K562 (cell line): ENCODE measurements around the gene AP2S1. TPM values are rescaled to one million over a fixed set of nuclear protein-coding genes. Genes with fewer than 3 reads are reported as not detected.

ENCODE experiments used
- ATAC-seq: fragments of 200-7000 bp; cut with Tn5 transposase; 3 replicates; pipeline ENCODE4 v1.9.1; 2020; ENCODE audit warnings: moderate library complexity
- BruUV-seq: library from RNA; stranded (reverse); fragments of 400-500 nt; replicated peaks from 2 replicates; lab custom pipeline; 2021; lab: Mats Ljungman, UMichigan
- CTCF ChIA-PET: fragments of 300-600 bp; formaldehyde crosslinking; extraction: SDS; loops from one replicate; lab custom pipeline; 2021; ENCODE audit warnings: low intra/inter-chr PET ratio; lab: Yijun Ruan, JAX
- POLR2A ChIA-PET: fragments of 300-600, 350-650 bp; sonication (Branson Sonifier 250); formaldehyde crosslinking; extraction: SDS; loops from one replicate; lab custom pipeline; 2021; ENCODE audit warnings: antibody characterized with exemption, inconsistent platforms; lab: Yijun Ruan, JAX
- DNase-seq, 4 experiments: peaks; one replicate each; pipeline versions ENCODE4 v3.0.0 to v3.0.0-alpha.2; 2011 to 2018; ENCODE audit warnings: low spot score in 3 of 4, mixed read lengths in 3 of 4; ENCODE audit errors: extremely low read depth in 1 of 4
- FAIRE-seq: peaks from 2 replicates; lab custom pipeline; 2011; peaks lifted over from hg19 to GRCh38; lab: Jason Lieb, UNC
- H2AFZ ChIP-seq: 2 replicates; pipeline ENCODE4 v1.6.0; 2011; ENCODE audit warnings: low read depth, low read length, control low read depth, inconsistent platforms
- H3K27ac ChIP-seq: fragments of 200-600 bp; 3 replicates; pipeline ENCODE4 v1.8.0; 2011; ENCODE audit warnings: low read depth, mild to moderate bottlenecking, control low read depth, inconsistent platforms, low read length, moderate library complexity, mixed read lengths; ENCODE audit errors: extremely low read depth
- H3K27me3 ChIP-seq, 2 experiments: fragments of 300-600 bp in 1 of 2; 2 replicates in 1 of 2; 3 replicates in 1 of 2; pipeline versions ENCODE4 v1.6.0 to v1.8.0; 2011; ENCODE audit warnings: inconsistent platforms in 2 of 2, low read length in 2 of 2, mild to moderate bottlenecking in 1 of 2, mixed read lengths in 1 of 2, moderate library complexity in 1 of 2; ENCODE audit not compliant: control insufficient read depth in 2 of 2, insufficient read depth in 2 of 2
- H3K36me3 ChIP-seq: fragments of 300-600 bp; 3 replicates; pipeline ENCODE4 v1.8.0; 2011; ENCODE audit warnings: mild to moderate bottlenecking, low read length, inconsistent platforms; ENCODE audit not compliant: control insufficient read depth, insufficient read depth
- H3K4me1 ChIP-seq, 2 experiments: fragments of 200-600 bp in 1 of 2; replicated peaks in 1 of 2; 2 replicates in 1 of 2; 3 replicates in 1 of 2; pipeline versions ENCODE4 v1.5.1 to v1.8.0; 2011; ENCODE audit warnings: inconsistent platforms in 2 of 2, low read length in 2 of 2, mild to moderate bottlenecking in 1 of 2, mixed read lengths in 1 of 2, moderate library complexity in 1 of 2; ENCODE audit not compliant: control insufficient read depth in 2 of 2, insufficient read depth in 2 of 2
- H3K4me2 ChIP-seq: 2 replicates; pipeline ENCODE4 v1.6.1; 2011; ENCODE audit warnings: low read length, control low read depth, inconsistent platforms, mixed read lengths; ENCODE audit not compliant: insufficient read depth
- H3K4me3 ChIP-seq: fragments of 200-600 bp; sonication (generic), shearing (Covaris generic); 2 replicates; pipeline ENCODE4 v1.5.1; 2016; ENCODE audit warnings: control low read depth, inconsistent platforms
- H3K79me2 ChIP-seq: fragments of 200-600 bp; 3 replicates; pipeline ENCODE4 v1.8.0; 2011; ENCODE audit warnings: low read length, inconsistent platforms; ENCODE audit not compliant: control insufficient read depth, insufficient read depth
- H3K9ac ChIP-seq, 2 experiments: 2 replicates each; pipeline versions ENCODE4 v1.6.0 to v1.6.1; 2011; ENCODE audit warnings: low read depth in 2 of 2, low read length in 2 of 2, control low read depth in 1 of 2, inconsistent platforms in 1 of 2, mild to moderate bottlenecking in 1 of 2, mixed read lengths in 1 of 2; ENCODE audit not compliant: insufficient read depth in 1 of 2
- H3K9me1 ChIP-seq: one replicate; pipeline ENCODE4 v1.6.0; 2011; ENCODE audit warnings: inconsistent platforms, mild to moderate bottlenecking, low read length, moderate library complexity; ENCODE audit not compliant: control insufficient read depth, insufficient read depth
- H3K9me3 ChIP-seq: replicated peaks from 2 replicates; pipeline ENCODE4 v1.5.1; 2011; ENCODE audit warnings: low read depth, low read length, inconsistent platforms; ENCODE audit not compliant: control insufficient read depth, insufficient read depth
- H4K20me1 ChIP-seq: replicated peaks from 2 replicates; pipeline ENCODE4 v1.6.1; 2011; ENCODE audit warnings: low read length, inconsistent platforms, mixed read lengths; ENCODE audit not compliant: control insufficient read depth, insufficient read depth
- ATF6 ChIP-seq: sonication (generic); formaldehyde crosslinking; IDR thresholded peaks from 2 replicates; pipeline ENCODE4 v1.4.0; 2020; ENCODE audit warnings: mild to moderate bottlenecking, missing genetic modification reagents
- CGGBP1 ChIP-seq: fragments of 250-450 bp; sonication (Bioruptor Pico); IDR thresholded peaks from 2 replicates; pipeline ENCODE4 v1.9.0; 2021; ENCODE audit warnings: mild to moderate bottlenecking
- HDGF ChIP-seq: fragments of 450-650 bp; IDR thresholded peaks from 2 replicates; pipeline ENCODE4 v1.6.1; 2016
- HSF4 ChIP-seq: fragments of 250-450 bp; sonication (Bioruptor Pico); IDR thresholded peaks from 2 replicates; pipeline ENCODE4 v2.1.2; 2022; ENCODE audit warnings: mild to moderate bottlenecking, moderate library complexity, borderline replicate concordance
- KLF13 ChIP-seq: fragments of 450-650 bp; IDR thresholded peaks from 2 replicates; pipeline ENCODE4 v1.6.1; 2016; ENCODE audit warnings: missing genetic modification characterization, low read depth, mild to moderate bottlenecking, missing compliant biosample characterization, moderate library complexity, borderline replicate concordance
- MYNN ChIP-seq, 2 experiments: sonication (generic); formaldehyde crosslinking in 1 of 2; IDR thresholded peaks; 2 replicates each; pipeline versions ENCODE4 v1.5.0 to v1.6.1; 2016 to 2020; ENCODE audit warnings: antibody characterized with exemption in 1 of 2, missing genetic modification reagents in 1 of 2
- PHTF2 ChIP-seq: fragments of 250-450 bp; sonication (Bioruptor Pico); IDR thresholded peaks from 2 replicates; pipeline ENCODE4 v1.5.0; 2021; ENCODE audit warnings: mild to moderate bottlenecking
- PTRF ChIP-seq: fragments of 450-650 bp; IDR thresholded peaks from 2 replicates; pipeline ENCODE4 v1.6.1; 2016; ENCODE audit warnings: mild to moderate bottlenecking, missing genetic modification characterization, missing compliant biosample characterization
- RBBP5 ChIP-seq: fragments of 200-600 bp; sonication (generic); IDR thresholded peaks from 2 replicates; pipeline ENCODE4 v1.6.1; 2012; ENCODE audit warnings: borderline replicate concordance, mild to moderate bottlenecking, low read length, control low read depth, inconsistent platforms; ENCODE audit not compliant: insufficient read depth, poor library complexity, severe bottlenecking
- SRSF1 ChIP-seq: fragments of 200-400 bp; formaldehyde crosslinking; IDR thresholded peaks from 2 replicates; pipeline ENCODE4 v1.6.1; 2017; ENCODE audit warnings: mild to moderate bottlenecking, low read depth, low read length, moderate library complexity
- TAF7 ChIP-seq: fragments of 450-650 bp; IDR thresholded peaks from 2 replicates; pipeline ENCODE4 v1.6.1; 2016; ENCODE audit warnings: missing genetic modification characterization, missing compliant biosample characterization
- TRIM25 ChIP-seq: fragments of 450-650 bp; IDR thresholded peaks from 2 replicates; pipeline ENCODE4 v1.7.0; 2016; ENCODE audit warnings: borderline replicate concordance
- ZNF311 ChIP-seq: fragments of 250-450 bp; sonication (Bioruptor Pico); IDR thresholded peaks from 2 replicates; pipeline ENCODE4 v1.4.0; 2020; ENCODE audit warnings: mild to moderate bottlenecking, moderate library complexity
- ZNF449 ChIP-seq: fragments of 250-450 bp; sonication (Bioruptor Pico); IDR thresholded peaks from 2 replicates; pipeline ENCODE4 v1.8.0; 2022; ENCODE audit warnings: moderate library complexity, mild to moderate bottlenecking, inconsistent platforms
- ZNF589 ChIP-seq: fragments of 200-800 bp; sonication (Bioruptor generic); IDR thresholded peaks from 2 replicates; pipeline ENCODE4 v1.6.1; 2016; ENCODE audit warnings: low read depth, missing genetic modification characterization, missing compliant biosample characterization
- ZSCAN29 ChIP-seq: fragments of 450-650 bp; IDR thresholded peaks from 2 replicates; pipeline ENCODE4 v1.6.1; 2017
- WGBS: fragments of 100-300 bp; shearing (Covaris generic); methylation state at CpG from one replicate; pipeline ENCODE4 v1.1.6; 2016; ENCODE audit warnings: low coverage, mixed read lengths; ENCODE audit not compliant: insufficient coverage; ENCODE audit errors: missing lambda C conversion rate; 5-methylcytosine and 5-hydroxymethylcytosine counted together
- in situ Hi-C: fragments of 300-500 bp; cut with MboI; formaldehyde crosslinking; loops from 4 replicates; pipeline ENCODE4 v1.15.0; 2018; ENCODE audit warnings: inconsistent platforms, mixed read lengths
- intact Hi-C: fragments of 100-400 bp; cut with micrococcal nuclease; formaldehyde crosslinking; loops from 2 replicates; pipeline ENCODE4 v1.14.2; 2022
- polyA plus RNA-seq, 8 experiments: library from polyadenylated mRNA; depleted of rRNA in 4 of 8; stranded (reverse) in 5 of 8; unstranded in 3 of 8; fragments of >200 nt; fragmentation: Nextera tagmentation in 2 of 8; fragmentation: Illumina TruSeq in 1 of 8; extraction: Ambion mirVana in 2 of 8; extraction: Trizol in 1 of 8; gene quantifications; 2 replicates each; pipeline versions ENCODE4 v1.2.1 to v1.2.3, GENCODE V29; 2011 to 2014; ENCODE audit warnings: inconsistent platforms in 1 of 8, missing spikeins in 1 of 8
- total RNA-seq, 7 experiments: library from RNA; depleted of rRNA in 6 of 7; stranded (reverse); fragments of >200 nt in 6 of 7; fragmentation: Illumina TruSeq in 2 of 7; extraction: Trizol in 2 of 7; gene quantifications; 2 replicates each; pipeline versions ENCODE4 v1.2.1 to v1.2.3, GENCODE V29; 2011 to 2021; ENCODE audit warnings: low replicate concordance in 1 of 7

AP2S1 gene
- total and polyA plus RNA-seq, 9 of the 15 experiments (the other 6 are each of a cell fraction or from before 2014, with no cell fraction given): 32.4 to 294 (median 136) TPM

GRCh38 chr19:46845959-46846459, 4.6 kb downstream of the AP2S1 start:
- Histone ChIP-seq H3K9me3 (no peaks in the 10 kb centered on the region), H3K4me1 (peaks cover 49 to 67% of the 10 kb centered on the region in 2 experiments), H3K4me2 (peak overlapping the region; percentile 87), H4K20me1 (peaks cover 13% of the 10 kb centered on the region), H3K9ac (peak overlapping the region; percentile 47 to 89), H3K79me2 (peaks cover 60% of the 10 kb centered on the region), H3K27ac (peak overlapping the region; percentile 78), H3K9me1 (peaks cover 3% of the 10 kb centered on the region), H2AFZ (peak overlapping the region; percentile 78), H3K36me3 (peaks cover 54% of the 10 kb centered on the region; the same call in 2 of the 3 replicates), H3K27me3 (no peaks in the 10 kb centered on the region), H3K4me3 (peak overlapping the region; percentile 27; the same call in 1 of the 2 replicates)
- POLR2A ChIA-PET: interaction anchor here (1.0 to 1.3 kb wide), 4 partner anchors 8 to 88 kb away, joined by 3 to 4 read pairs (median 4); no protein-coding TSS in a partner anchor
- CTCF ChIA-PET: interaction anchor here (0.7 kb wide), 1 partner anchor 329 kb away, joined by 3 read pairs; no protein-coding TSS in a partner anchor
- DNase-seq (peak; percentile 41 to 71 (median 53)), FAIRE-seq (peak; percentile 60), ATAC-seq (peak; percentile 55)
- in situ Hi-C loops (no loop called here), intact Hi-C loops (no loop called here)
- BruUV-seq: no TSS peak
- WGBS: 26% methylated on average over 18 of the region's 19 CpGs
- TF ChIP-seq MYNN (IDR thresholded peaks at IDR 0.05): peak; percentile 74
- no peak for TF ChIP-seq MYNN (CRISPR knock-in tag; IDR thresholded peaks at IDR 0.05)
- TF ChIP-seq RBBP5: peak; percentile 26
- no peak for TF ChIP-seq KLF13
- no peak for TF ChIP-seq PTRF (tag)
- no peak for TF ChIP-seq TRIM25
- TF ChIP-seq PHTF2 (CRISPR knock-in tag): no peak
- no peak for TF ChIP-seq HSF4
- no peak for TF ChIP-seq CGGBP1 (CRISPR knock-in tag)
- TF ChIP-seq ZNF311 (CRISPR knock-in tag): no peak
- TF ChIP-seq SRSF1: no peak
- no peak for TF ChIP-seq ATF6 (CRISPR knock-in tag)
- no peak for TF ChIP-seq TAF7
- TF ChIP-seq ZNF449 (CRISPR knock-in tag): no peak
- peak; percentile 45; the same call in 1 of the 2 replicates for TF ChIP-seq HDGF
- TF ChIP-seq ZSCAN29: peak; percentile 47; the same call in 1 of the 2 replicates
- no peak for TF ChIP-seq ZNF589 (CRISPR knock-in tag)
